ENCODE results near the gene NIT1. TPM values are rescaled to one million over a fixed set of nuclear protein-coding genes. Genes with fewer than 3 reads are reported as not detected.

The NIT1 gene
- total RNA-seq, 1 experiment from 2014 or later: 39.6 TPM

- Mint-ChIP-seq H3K27ac (no peak overlapping the region; a peak in 2 of 7 replicates), H3K27me3 (ENCODE audit: low read depth) (no peaks in the 10 kb centered on the region; the same call in none of the 2 replicates), H3K36me3 (ENCODE audit: insufficient read depth in 1 of 3, low read depth in 3 of 3) (no peaks in the 10 kb centered on the region), H3K9me3 (no peaks in the 10 kb centered on the region; a peak in 1 of 5 replicates), H3K4me1 (peaks cover 7% of the 10 kb centered on the region in 2 experiments; a peak in 2 of 4 replicates), H3K4me3 (no peak overlapping the region)
- H2BK5ac ChIP-seq (ENCODE audit: insufficient read length, low read length): no peak overlapping the region
- H3K23me2 ChIP-seq (ENCODE audit: insufficient read length, low read depth, low read length, poor library complexity, severe bottlenecking): no peaks in the 10 kb centered on the region
- no peak overlapping the region for H4K8ac ChIP-seq (replicated peaks; ENCODE audit: insufficient read length, low read depth, low read length)
- no peak overlapping the region for H3K23ac ChIP-seq (ENCODE audit: insufficient read length, low read depth, low read length)
- no peak overlapping the region for H3K4me2 ChIP-seq (ENCODE audit: insufficient read depth, insufficient read length, low read length)
- H3K56ac ChIP-seq (ENCODE audit: insufficient read length, low read depth, low read length): no peak overlapping the region
- no peak overlapping the region for H3K14ac ChIP-seq (ENCODE audit: insufficient read depth, low read length)
- no peak overlapping the region for H2BK12ac ChIP-seq (ENCODE audit: insufficient read length, low read depth, low read length)
- H2AFZ ChIP-seq (ENCODE audit: low read length): no peak overlapping the region
- H3K4ac ChIP-seq (ENCODE audit: low read depth, low read length): no peak overlapping the region
- no peak for DNase-seq
- no peaks in the 10 kb centered on the region for H3K79me2 ChIP-seq (ENCODE audit: insufficient read depth, low read length)
- H4K91ac ChIP-seq (ENCODE audit: insufficient read length, low read depth, low read length): no peak overlapping the region
- no peaks in the 10 kb centered on the region for H3K79me1 ChIP-seq (ENCODE audit: insufficient read depth, low read depth, low read length, poor library complexity, severe bottlenecking)
- H2BK120ac ChIP-seq (ENCODE audit: low read depth, low read length, poor library complexity, severe bottlenecking): no peak overlapping the region
- no CpG with 5 or more reads among the region's 12 CpGs for WGBS (ENCODE audit: extremely low coverage, insufficient read length, low lambda C conversion rate)
- H3K4me1 ChIP-seq (ENCODE audit: insufficient read depth, low read length): no peaks in the 10 kb centered on the region
- no peak for TF ChIP-seq CTCF (conservative IDR thresholded peaks at IDR 0.05)
- H3K18ac ChIP-seq (ENCODE audit: insufficient read length, low read depth, low read length): no peak overlapping the region
- H4K20me1 ChIP-seq (ENCODE audit: control insufficient read depth, insufficient read depth, insufficient read length): no peaks in the 10 kb centered on the region
- no peak overlapping the region for H3K27ac ChIP-seq (ENCODE audit: insufficient read length, low read depth, low read length)
- no peak overlapping the region for H2BK20ac ChIP-seq (ENCODE audit: low read depth, low read length, poor library complexity, severe bottlenecking)
- no peak overlapping the region for H3T11ph ChIP-seq (ENCODE audit: low read length)
- no peak overlapping the region for H2BK15ac ChIP-seq (ENCODE audit: low read depth, low read length)
- no peak overlapping the region for H2AK5ac ChIP-seq (ENCODE audit: insufficient read length, low read length)
- H3K9me3 ChIP-seq (ENCODE audit: control insufficient read depth, low read depth, low read length): no peaks in the 10 kb centered on the region
- H3K9ac ChIP-seq (ENCODE audit: extremely low read depth, insufficient read length, low read length): no peak overlapping the region
- no peaks in the 10 kb centered on the region for H3K27me3 ChIP-seq (ENCODE audit: insufficient read depth, low read length)
- H4K5ac ChIP-seq (ENCODE audit: insufficient read length, low read depth, low read length): no peak overlapping the region
These were observed 43.1 kb upstream of the NIT1 start for GRCh38 chr1:161074676-161075368.
